GOT3 (cell line): Measurements from ENCODE around the gene PUS10.
"Not testable (repeated sequence)": the region's sequence is repeated elsewhere in the genome, so short reads cannot be mapped to it uniquely, and the experiment has no call there.

Source experiments
- DNase-seq: peaks from one replicate; lab custom pipeline; 2025; ENCODE audit warnings: mixed read lengths; lab: John Stamatoyannopoulos, UW

Gene PUS10

GRCh38 chr2:60932954-60933353 is 85.1 kb downstream of the PUS10 start:
- no peak for DNase-seq

- DNase-seq = not testable (repeated sequence)
Observed at GRCh38 chr2:60932061-60932460, 86.0 kb downstream of the PUS10 start.

GRCh38 chr2:60926741-60927552 is 91.1 kb downstream of the PUS10 start:
- no peak for DNase-seq

GRCh38 chr2:60925994-60926740 is 91.9 kb downstream of the PUS10 start:
- no peak for DNase-seq

- DNase-seq = no peak
Observed at GRCh38 chr2:60907329-60907728, 110.7 kb downstream of the PUS10 start.

- no peak for DNase-seq
Observed at GRCh38 chr2:60906395-60906794, 111.7 kb downstream of the PUS10 start.

GRCh38 chr2:60905867-60906266 is 112.2 kb downstream of the PUS10 start:
- not testable (repeated sequence) for DNase-seq

GRCh38 chr2:60901296-60901695 is 116.8 kb downstream of the PUS10 start:
- DNase-seq = not testable (repeated sequence)

- DNase-seq = no peak
Observed at GRCh38 chr2:60899892-60900249, 118.2 kb downstream of the PUS10 start.

- no peak for DNase-seq
Observed at GRCh38 chr2:60899230-60899891, 118.7 kb downstream of the PUS10 start.

GRCh38 chr2:60898567-60898966 is 119.5 kb downstream of the PUS10 start:
- no peak for DNase-seq
